SK-N-SH (cell line): Measurements from ENCODE around the gene ACP4.

Source experiments
- EZH2phosphoT487 ChIP-seq: fragments of 200-600 bp; sonication (generic); IDR thresholded peaks from 2 replicates; pipeline ENCODE4 v1.6.1; 2017; ENCODE audit warnings: low read depth, mixed run types, mild to moderate bottlenecking, antibody characterized with exemption, moderate library complexity, borderline replicate concordance
- MAX ChIP-seq: IDR thresholded peaks from 2 replicates; pipeline ENCODE4 v1.4.0; 2012; ENCODE audit warnings: low read depth
- POLR2AphosphoS5 ChIP-seq: IDR thresholded peaks from 2 replicates; pipeline ENCODE4 v1.6.1; 2012; ENCODE audit warnings: low read depth, low read length
- RAD21 ChIP-seq: IDR thresholded peaks from 2 replicates; pipeline ENCODE4 v1.6.1; 2012; ENCODE audit warnings: mild to moderate bottlenecking, low read length
- RXRA ChIP-seq: IDR thresholded peaks from 2 replicates; pipeline ENCODE4 v1.4.0; 2012; ENCODE audit warnings: low read depth, mild to moderate bottlenecking, borderline replicate concordance

- TF ChIP-seq RXRA (no peak), EZH2phosphoT487 (no peak), MAX (no peak), POLR2AphosphoS5 (no peak; the same call in 1 of the 2 replicates), RAD21 (no peak)
These were observed 3.4 kb downstream of the ACP4 start for GRCh38 chr19:50793558-50794065.
